ENCODE measurements around the gene CALU.

DNA sequence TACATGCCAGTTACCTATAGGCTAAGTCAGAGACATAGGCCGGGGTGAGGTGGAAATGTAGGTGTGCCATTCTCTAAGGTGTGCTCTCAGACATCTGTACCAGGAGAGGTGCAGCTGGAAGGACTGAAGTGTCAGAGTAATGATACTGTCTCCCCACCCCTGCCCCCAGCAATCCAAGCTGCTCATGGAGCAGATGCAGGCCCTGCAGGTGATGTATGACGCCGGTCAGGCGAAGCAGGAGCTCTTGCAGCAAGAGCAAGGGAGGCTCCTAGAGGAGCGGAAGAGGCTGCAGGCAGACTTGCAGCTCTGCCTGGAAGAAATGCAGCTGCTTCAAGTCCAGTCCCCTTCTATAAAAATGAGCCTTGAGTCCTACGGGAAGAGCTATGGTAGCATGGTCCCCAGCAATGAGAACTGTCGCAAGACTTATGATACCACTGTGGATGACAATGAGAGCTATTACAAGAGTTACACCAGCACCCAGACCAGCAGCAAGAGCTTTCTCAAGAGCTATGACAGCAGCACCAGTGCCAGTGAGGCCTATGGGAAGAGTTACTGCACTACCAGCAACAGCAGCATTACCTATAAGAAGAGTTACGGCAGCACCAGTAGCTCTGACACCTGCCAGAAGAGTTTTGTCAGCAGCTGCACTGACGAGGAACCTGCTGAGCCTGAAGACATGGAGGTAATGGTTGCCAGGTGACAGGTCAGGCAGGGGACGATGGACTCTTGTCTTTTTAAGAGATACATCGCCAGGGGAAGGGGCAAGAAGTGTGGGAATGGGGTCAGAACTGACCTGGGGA is 72.7 kb downstream of the CALU start:
- TF ChIP-seq EZH2 (IDR thresholded peaks at IDR 0.05), result no peak
- TF ChIP-seq POLR2AphosphoS5 (IDR thresholded peaks at IDR 0.05; ENCODE audit: borderline replicate concordance, low read depth, low read length), result no peak

All from SK-N-MC (cell line).